ENCODE measurements around the gene CBLB. TPM values are rescaled to one million over a fixed set of nuclear protein-coding genes. Genes with fewer than 3 reads are reported as not detected.

Gene CBLB
- total and polyA plus RNA-seq, 9 of the 15 experiments (the other 6 are each of a cell fraction or from before 2014, with no cell fraction given) = 1.8 to 8.1 (median 5.3) TPM

- TF ChIP-seq SMAD3 (CRISPR knock-in tag; conservative IDR thresholded peaks at IDR 0.05) (no peak), ZFPM2 (CRISPR knock-in tag; IDR thresholded peaks at IDR 0.05) (no peak), TAF9B (IDR thresholded peaks at IDR 0.05; ENCODE audit: partially characterized antibody) (no peak), ZNF274 (IDR thresholded peaks at IDR 0.05; ENCODE audit: borderline replicate concordance, low read depth, low read length) (no peak), RFX1 (IDR thresholded peaks at IDR 0.05) (no peak; the same call in 1 of the 2 replicates), MCM3 (IDR thresholded peaks at IDR 0.05) (no peak), TCFL5 (CRISPR knock-in tag; conservative IDR thresholded peaks at IDR 0.05) (no peak), PTRF (tag; IDR thresholded peaks at IDR 0.05) (no peak), FOXK1 (CRISPR knock-in tag; IDR thresholded peaks at IDR 0.05; ENCODE audit: borderline replicate concordance) (no peak), ZNF140 (CRISPR knock-in tag; IDR thresholded peaks at IDR 0.05) (no peak), ZBED1 (IDR thresholded peaks at IDR 0.05) (no peak), ZNF3 (CRISPR knock-in tag; IDR thresholded peaks at IDR 0.05) (no peak), POLR2AphosphoS2 (IDR thresholded peaks at IDR 0.05; ENCODE audit: low read length) (no peak), STAT6 (CRISPR knock-in tag; IDR thresholded peaks at IDR 0.05) (no peak), CBX5 (IDR thresholded peaks at IDR 0.05; ENCODE audit: borderline replicate concordance, low read depth) (no peak), KAT7 (CRISPR knock-in tag; IDR thresholded peaks at IDR 0.05; ENCODE audit: borderline replicate concordance) (no peak), ATF7 (IDR thresholded peaks at IDR 0.05) (peak; percentile 52; the same call in 1 of the 2 replicates), HCFC1 (IDR thresholded peaks at IDR 0.05; ENCODE audit: low read depth, low read length) (no peak), VEZF1 (CRISPR knock-in tag; IDR thresholded peaks at IDR 0.05) (no peak), DACH1 (IDR thresholded peaks at IDR 0.05; ENCODE audit: partially characterized antibody) (no peak), ETV6 (IDR thresholded peaks at IDR 0.05; ENCODE audit: borderline replicate concordance in 1 of 2, low read depth in 2 of 2, low read length in 1 of 2) (no peak), ETV6 (CRISPR knock-in tag; IDR thresholded peaks at IDR 0.05; ENCODE audit: borderline replicate concordance) (no peak), ZNF696 (CRISPR knock-in tag; conservative IDR thresholded peaks at IDR 0.05) (no peak), ARNT (IDR thresholded peaks at IDR 0.05) (no peak), ZNF41 (CRISPR knock-in tag; conservative IDR thresholded peaks at IDR 0.05) (no peak)
These were observed 670 bp upstream of the CBLB start (continued) for GRCh38 chr3:105869531-105869833.

Data from K562 (cell line).